ENCODE measurements around the gene AP3B1. TPM values are rescaled to one million over a fixed set of nuclear protein-coding genes. Genes with fewer than 3 reads are reported as not detected.

The AP3B1 gene
- total and polyA plus RNA-seq, 2 experiments from 2014 or later: 32.1 to 46.3 TPM

- TF ChIP-seq NANOG (IDR thresholded peaks at IDR 0.05; ENCODE audit: borderline replicate concordance): no peak
- no peak for TF ChIP-seq EZH2phosphoT487 (IDR thresholded peaks at IDR 0.05; ENCODE audit: unreplicated experiment)
- TF ChIP-seq ZNF331 (CRISPR knock-in tag; IDR thresholded peaks at IDR 0.05; ENCODE audit: low read depth): no peak
These were observed 83.4 kb downstream of the AP3B1 start (continued) for GRCh38 chr5:78211052-78211451.

- Histone ChIP-seq H3K4me1 (ENCODE audit: insufficient read depth) (no peaks in the 10 kb centered on the region), H2AFZ (no peak overlapping the region), H3K4me3 (no peak overlapping the region), H3K79me2 (replicated peaks; ENCODE audit: insufficient read depth) (no peaks in the 10 kb centered on the region), H3K27me3 (ENCODE audit: insufficient read depth) (no peaks in the 10 kb centered on the region), H3K4me2 (no peak overlapping the region), H3F3A (replicated peaks; ENCODE audit: low read depth) (no peaks in the 10 kb centered on the region), H3K27ac (ENCODE audit: low read depth) (no peak overlapping the region), H4K20me1 (replicated peaks; ENCODE audit: insufficient read depth) (no peaks in the 10 kb centered on the region), H3K36me3 (ENCODE audit: insufficient read depth) (peaks cover 10% of the 10 kb centered on the region), H3K9me2 (ENCODE audit: insufficient read depth) (no peaks in the 10 kb centered on the region; the same call in 1 of the 2 replicates)
- Mint-ChIP-seq H3K27ac (no peak overlapping the region), H3K4me3 (no peak overlapping the region), H3K4me1 (no peaks in the 10 kb centered on the region), H3K27me3 (ENCODE audit: insufficient read depth, low read depth, poor library complexity) (no peaks in the 10 kb centered on the region), H3K9me3 (no peaks in the 10 kb centered on the region; the same call in 2 of the 3 replicates), H3K36me3 (ENCODE audit: low read depth) (peaks cover 52% of the 10 kb centered on the region)
- DNase-seq (ENCODE audit: low spot score): no peak
- no peak for ATAC-seq
- TF ChIP-seq JUNB (IDR thresholded peaks at IDR 0.05; ENCODE audit: unreplicated experiment) (no peak), REST (IDR thresholded peaks at IDR 0.05; ENCODE audit: unreplicated experiment) (no peak), POLR2AphosphoS5 (IDR thresholded peaks at IDR 0.05; ENCODE audit: low read depth) (no peak), EZH2phosphoT487 (IDR thresholded peaks at IDR 0.05; ENCODE audit: unreplicated experiment) (no peak), ZNF462 (CRISPR knock-in tag; IDR thresholded peaks at IDR 0.05) (no peak), EZH2 (IDR thresholded peaks at IDR 0.05; ENCODE audit: low read depth, unreplicated experiment) (no peak), ZNF114 (CRISPR knock-in tag; IDR thresholded peaks at IDR 0.05) (no peak)
These were observed 90.3 kb downstream of the AP3B1 start for GRCh38 chr5:78204241-78204640.

Measured in GM23338 (cell line).